OCI-M1 (cell line): ENCODE results near the gene LYPLA2.

Experiments
- DNase-seq: peaks from one replicate; lab custom pipeline; 2025; lab: John Stamatoyannopoulos, UW

LYPLA2 gene

GRCh38 chr1:23837908-23838307 lies 47.0 kb downstream of the LYPLA2 start:
- DNase-seq = no peak

- DNase-seq = peak; percentile 70
Observed at GRCh38 chr1:23838401-23838866, 47.5 kb downstream of the LYPLA2 start.

- no peak for DNase-seq
Observed at GRCh38 chr1:23843644-23844043, 52.7 kb downstream of the LYPLA2 start.
